Measurements from ENCODE around the gene CST11.

Gene CST11

GRCh38 chr20:23410916-23411695 lies 41.6 kb downstream of the CST11 start:
- H3K4me1 Mint-ChIP-seq, result peaks cover 25% of the 10 kb centered on the region
- peaks cover 30% of the 10 kb centered on the region for H3K36me3 Mint-ChIP-seq (ENCODE audit: low read depth)
- H3K27ac Mint-ChIP-seq, result peak overlapping the region; percentile 10
- H3K27me3 Mint-ChIP-seq (ENCODE audit: low read depth, poor library complexity), result no peaks in the 10 kb centered on the region
- DNase-seq, result no peak
- no peaks in the 10 kb centered on the region for H3K9me3 Mint-ChIP-seq
- H3K4me3 Mint-ChIP-seq, result no peak overlapping the region
- TF ChIP-seq CTCF (IDR thresholded peaks at IDR 0.05), result no peak

- no peak for TF ChIP-seq CTCF (IDR thresholded peaks at IDR 0.05)
- H3K4me3 Mint-ChIP-seq, result no peak overlapping the region
- peaks cover 3% of the 10 kb centered on the region for H3K27me3 Mint-ChIP-seq (ENCODE audit: low read depth, poor library complexity)
- no peaks in the 10 kb centered on the region for H3K9me3 Mint-ChIP-seq
- no peak for DNase-seq
- no peak overlapping the region for H3K27ac Mint-ChIP-seq
- peaks cover 27% of the 10 kb centered on the region for H3K36me3 Mint-ChIP-seq (ENCODE audit: low read depth)
- H3K4me1 Mint-ChIP-seq, result peaks cover 35% of the 10 kb centered on the region
Measured at GRCh38 chr20:23409800-23410199, 42.9 kb downstream of the CST11 start.

GRCh38 chr20:23408957-23409356 lies 43.7 kb downstream of the CST11 start:
- no peak for TF ChIP-seq CTCF (IDR thresholded peaks at IDR 0.05)
- H3K4me1 Mint-ChIP-seq, result peaks cover 39% of the 10 kb centered on the region
- peaks cover 3% of the 10 kb centered on the region for H3K27me3 Mint-ChIP-seq (ENCODE audit: low read depth, poor library complexity)
- no peaks in the 10 kb centered on the region for H3K9me3 Mint-ChIP-seq
- H3K36me3 Mint-ChIP-seq (ENCODE audit: low read depth), result peaks cover 31% of the 10 kb centered on the region
- no peak for DNase-seq
- H3K27ac Mint-ChIP-seq, result no peak overlapping the region
- no peak overlapping the region for H3K4me3 Mint-ChIP-seq

- H3K36me3 Mint-ChIP-seq (ENCODE audit: low read depth), result peaks cover 25% of the 10 kb centered on the region
- no peaks in the 10 kb centered on the region for H3K9me3 Mint-ChIP-seq
- no peak overlapping the region for H3K4me3 Mint-ChIP-seq
- peak overlapping the region; percentile 20 for H3K27ac Mint-ChIP-seq
- no peak for TF ChIP-seq CTCF (IDR thresholded peaks at IDR 0.05)
- peaks cover 3% of the 10 kb centered on the region for H3K27me3 Mint-ChIP-seq (ENCODE audit: low read depth, poor library complexity)
- H3K4me1 Mint-ChIP-seq, result peaks cover 39% of the 10 kb centered on the region
- DNase-seq, result no peak
Measured at GRCh38 chr20:23407781-23408464, 44.8 kb downstream of the CST11 start.

- peaks cover 3% of the 10 kb centered on the region for H3K27me3 Mint-ChIP-seq (ENCODE audit: low read depth, poor library complexity)
- peaks cover 32% of the 10 kb centered on the region for H3K4me1 Mint-ChIP-seq
- no peak for TF ChIP-seq CTCF (IDR thresholded peaks at IDR 0.05)
- peaks cover 30% of the 10 kb centered on the region for H3K36me3 Mint-ChIP-seq (ENCODE audit: low read depth)
- H3K27ac Mint-ChIP-seq, result no peak overlapping the region
- no peak overlapping the region for H3K4me3 Mint-ChIP-seq
- no peak for DNase-seq
- H3K9me3 Mint-ChIP-seq, result no peaks in the 10 kb centered on the region
Measured at GRCh38 chr20:23406880-23407279, 45.8 kb downstream of the CST11 start.

Measured in nephron progenitor cell (in vitro differentiated cells).